HEK293 (cell line): ENCODE measurements around the gene CDK17.

Experiments
- PBX3 ChIP-seq: sonication (generic); formaldehyde crosslinking; IDR thresholded peaks from 2 replicates; pipeline ENCODE4 v1.8.1; 2022; ENCODE audit warnings: mild to moderate bottlenecking, moderate library complexity, missing genetic modification reagents
- ZBTB1 ChIP-seq: fragments of 450-650 bp; formaldehyde crosslinking; IDR thresholded peaks from 2 replicates; pipeline ENCODE4 v1.5.1; 2016; ENCODE audit warnings: missing biosample characterization, missing genetic modification characterization
- ZBTB49 ChIP-seq: fragments of 450-650 bp; formaldehyde crosslinking; IDR thresholded peaks from 2 replicates; pipeline ENCODE4 v1.5.1; 2016; ENCODE audit warnings: missing biosample characterization, missing genetic modification characterization, low read depth

- TF ChIP-seq ZBTB49 (no peak), PBX3 (CRISPR knock-in tag) (no peak), ZBTB1 (tag by site-specific recombination) (no peak)
Measured at GRCh38 chr12:96448300-96448699, 48.1 kb upstream of the CDK17 start.
